GM18517 (cell line): Measurements from ENCODE around the gene ADAM23.

ENCODE experiments used
- ATAC-seq: cut with Tn5 transposase; IDR thresholded peaks from one replicate; pipeline ENCODE4 v1.9.1; 2021; ENCODE audit warnings: mild to moderate bottlenecking, moderate library complexity; ENCODE audit not compliant: unreplicated experiment

The ADAM23 gene

GRCh38 chr2:206488053-206488452 lies 44.7 kb downstream of the ADAM23 start:
- no peak for ATAC-seq

GRCh38 chr2:206488623-206489022 lies 45.3 kb downstream of the ADAM23 start:
- no peak for ATAC-seq

DNA sequence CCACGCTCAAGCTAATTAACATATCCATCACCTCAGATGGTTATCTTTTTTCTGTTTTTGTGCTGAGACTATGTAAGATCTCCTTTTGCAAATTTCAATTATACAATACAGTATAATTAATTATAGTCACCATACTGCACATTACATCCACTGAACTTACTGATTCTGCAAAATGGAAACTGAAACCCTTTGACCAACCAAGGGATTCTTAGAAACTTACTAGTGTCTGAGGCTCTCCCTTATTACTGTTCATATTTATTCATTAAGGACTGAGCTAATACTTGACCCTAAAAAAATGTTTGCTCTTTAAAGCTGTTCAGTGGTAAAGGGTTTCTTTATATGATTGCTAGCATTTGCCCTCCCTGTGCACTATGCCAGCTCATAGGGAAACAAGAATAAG lies 50.7 kb downstream of the ADAM23 start:
- no peak for ATAC-seq

DNA sequence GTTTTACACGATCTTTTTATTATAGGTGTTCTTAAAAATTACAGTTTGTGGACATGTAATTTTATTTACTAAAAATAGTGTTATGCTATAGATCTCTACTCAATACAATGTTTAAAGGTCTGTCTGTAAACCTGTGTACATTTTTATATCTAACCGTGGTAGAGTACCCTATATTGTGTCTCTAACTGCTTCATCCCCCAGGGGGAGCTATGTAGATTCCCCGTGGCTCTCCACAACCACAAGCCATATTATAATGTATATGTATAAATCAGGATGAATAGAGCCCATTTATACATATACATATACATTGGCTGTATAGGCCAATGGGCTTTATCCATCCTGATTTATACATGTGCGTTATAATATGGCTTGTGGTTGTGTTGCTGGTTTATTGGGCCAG lies 59.4 kb downstream of the ADAM23 start:
- ATAC-seq: no peak

DNA sequence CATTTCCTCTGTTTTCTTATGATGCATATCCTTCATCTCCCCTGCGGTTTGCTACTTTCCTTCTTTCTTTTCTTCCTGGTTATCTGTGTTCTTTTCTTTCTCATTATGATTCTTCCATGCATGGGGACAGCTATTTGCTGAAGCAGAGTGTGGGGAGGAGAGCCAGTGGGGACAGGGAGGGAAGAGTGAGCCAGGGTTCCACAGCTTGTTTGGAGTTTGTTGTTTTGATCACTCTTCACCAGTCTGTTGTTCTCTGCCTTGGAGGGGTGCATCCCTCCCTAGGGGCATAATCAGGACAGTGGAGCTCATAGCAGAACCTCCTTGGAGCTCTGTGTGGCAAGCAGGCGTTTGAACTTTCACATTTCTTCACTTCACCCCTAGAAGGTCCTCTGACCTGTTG lies 68.0 kb downstream of the ADAM23 start:
- no peak for ATAC-seq

- ATAC-seq: no peak
These were observed 69.7 kb downstream of the ADAM23 start for GRCh38 chr2:206512999-206513398.

- no peak for ATAC-seq
These were observed 72.2 kb downstream of the ADAM23 start for GRCh38 chr2:206515580-206515979.

DNA sequence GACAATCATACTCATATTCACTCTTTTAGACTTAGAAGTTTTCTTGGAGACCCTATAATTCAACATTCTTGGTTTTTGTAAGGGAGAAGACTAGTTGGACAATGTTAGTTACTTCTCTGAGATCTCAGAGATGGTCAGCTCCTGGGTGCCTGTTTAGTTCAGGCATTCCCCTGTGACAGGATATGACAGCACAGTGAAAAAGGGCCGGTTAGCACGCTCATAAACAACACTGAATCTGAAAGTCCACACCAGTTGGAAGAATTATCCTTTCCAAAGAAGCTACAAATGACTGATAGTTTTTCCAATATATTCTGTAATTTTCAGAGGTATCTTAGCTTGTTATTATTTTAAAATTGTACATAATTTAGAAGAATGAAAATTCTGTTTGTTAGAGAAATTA lies 75.7 kb downstream of the ADAM23 start:
- no peak for ATAC-seq

GRCh38 chr2:206520450-206520849 lies 77.1 kb downstream of the ADAM23 start:
- ATAC-seq: no peak

- ATAC-seq: no peak
These were observed 77.8 kb downstream of the ADAM23 start for GRCh38 chr2:206521115-206521514.

- ATAC-seq: no peak
These were observed 78.3 kb downstream of the ADAM23 start for GRCh38 chr2:206521612-206522011.

GRCh38 chr2:206526416-206526815 lies 83.1 kb downstream of the ADAM23 start:
- no peak for ATAC-seq

GRCh38 chr2:206527153-206527552 lies 83.8 kb downstream of the ADAM23 start:
- ATAC-seq: no peak

DNA sequence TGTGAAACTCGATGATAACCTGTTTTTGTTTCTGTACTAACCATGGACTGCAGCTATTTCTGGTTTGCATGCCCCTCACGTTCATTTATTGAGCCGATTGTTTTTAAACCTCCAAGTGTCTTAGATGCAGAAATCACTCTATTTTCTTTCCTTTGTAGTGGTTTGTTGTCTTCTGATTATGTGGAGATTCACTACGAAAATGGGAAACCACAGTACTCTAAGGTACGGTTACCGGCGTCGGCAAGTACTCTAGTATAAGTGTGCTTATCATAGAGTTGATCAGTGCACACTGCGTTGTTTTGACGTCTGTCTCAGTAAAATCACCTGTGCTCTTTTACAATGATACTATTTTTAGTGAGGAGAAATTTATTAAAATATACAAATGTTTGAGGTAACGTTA lies 87.4 kb downstream of the ADAM23 start:
- ATAC-seq: no peak

DNA sequence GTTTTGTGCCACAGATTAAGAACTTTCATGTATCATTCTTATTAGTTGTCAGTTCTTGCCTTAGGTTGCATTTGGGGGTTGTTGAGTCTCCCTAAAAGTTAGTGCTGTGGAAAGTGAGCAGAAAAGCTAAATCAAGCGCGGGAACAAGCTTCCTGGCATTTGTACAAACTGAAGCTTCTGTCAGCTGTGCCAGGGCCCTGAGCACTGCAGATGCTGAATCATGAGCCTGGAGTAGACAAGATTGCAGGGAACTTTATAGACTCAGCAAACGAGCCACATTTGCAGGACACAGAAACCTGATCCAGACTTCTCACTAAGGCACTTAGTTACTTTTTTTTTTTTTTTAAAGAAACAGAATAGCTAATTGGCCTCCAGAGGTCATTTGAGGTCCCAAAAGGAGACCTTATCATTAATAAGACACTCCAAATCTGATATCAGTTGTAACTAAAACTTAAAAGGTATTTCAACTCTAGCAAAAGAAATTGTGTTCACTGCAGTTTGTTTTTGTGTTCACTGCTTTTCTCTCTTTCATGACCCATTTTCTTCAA lies 88.7 kb downstream of the ADAM23 start:
- ATAC-seq: no peak

DNA sequence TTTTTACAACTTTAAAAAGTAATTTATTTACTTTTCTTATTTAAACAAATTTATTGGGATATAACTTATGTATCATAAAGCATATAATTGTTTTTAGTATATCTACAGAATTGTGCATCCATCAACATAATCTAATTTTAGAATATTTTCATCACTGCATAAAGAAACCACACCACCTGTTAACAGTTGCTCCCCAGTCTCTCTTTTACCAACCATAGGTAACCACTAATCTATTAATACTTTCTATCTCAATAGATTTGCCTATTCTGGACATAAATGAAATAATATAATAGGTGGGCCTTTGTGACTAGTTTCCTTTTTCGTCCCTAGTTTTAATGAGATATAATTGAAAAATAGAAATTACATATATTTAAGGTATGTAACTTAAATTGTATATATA lies 90.6 kb downstream of the ADAM23 start:
- ATAC-seq: no peak

- ATAC-seq: peak; percentile 52
These were observed 92.1 kb downstream of the ADAM23 start for GRCh38 chr2:206535260-206535986.

GRCh38 chr2:206540757-206541156 lies 97.4 kb downstream of the ADAM23 start:
- no peak for ATAC-seq

DNA sequence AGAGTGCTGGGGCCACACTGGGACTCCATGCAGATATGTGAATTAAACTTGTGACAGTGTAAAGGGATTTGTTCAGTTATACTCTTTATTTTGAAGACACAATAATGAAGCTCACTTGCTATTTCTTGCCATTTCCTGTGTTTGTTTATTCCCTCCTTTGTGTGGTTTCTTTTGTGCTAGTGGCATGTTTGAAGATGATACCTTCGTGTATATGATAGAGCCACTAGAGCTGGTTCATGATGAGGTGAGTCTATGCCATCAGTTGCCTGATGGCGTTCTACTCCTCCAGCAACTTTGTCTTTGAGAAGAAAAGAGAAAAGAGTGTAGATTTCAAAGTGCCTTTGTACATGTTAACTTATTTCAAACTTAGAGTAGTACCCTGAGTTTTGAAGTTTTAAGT lies 99.7 kb downstream of the ADAM23 start:
- no peak for ATAC-seq

GRCh38 chr2:206548383-206548782 lies 105.1 kb downstream of the ADAM23 start:
- ATAC-seq: no peak

DNA sequence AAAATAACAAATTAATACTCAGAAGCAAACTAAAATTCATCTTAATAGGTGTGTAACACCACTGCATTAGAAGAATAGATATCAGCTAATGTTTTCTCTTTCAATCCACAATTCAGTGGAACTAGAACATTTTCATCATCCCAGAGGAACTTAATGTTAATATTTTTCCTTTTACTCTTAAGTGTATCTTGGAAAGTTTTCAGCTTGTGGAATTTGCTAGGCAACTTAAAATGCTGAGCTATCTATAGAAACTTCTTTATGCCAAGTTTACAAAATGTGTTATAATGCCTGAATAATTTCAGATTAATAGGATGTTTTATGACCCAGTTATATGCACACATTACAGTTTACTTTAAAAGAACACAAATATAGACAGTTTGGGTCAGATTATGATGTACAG lies 112.4 kb downstream of the ADAM23 start:
- no peak for ATAC-seq

- peak; percentile 72 for ATAC-seq
These were observed 113.1 kb downstream of the ADAM23 start for GRCh38 chr2:206556357-206556949.

DNA sequence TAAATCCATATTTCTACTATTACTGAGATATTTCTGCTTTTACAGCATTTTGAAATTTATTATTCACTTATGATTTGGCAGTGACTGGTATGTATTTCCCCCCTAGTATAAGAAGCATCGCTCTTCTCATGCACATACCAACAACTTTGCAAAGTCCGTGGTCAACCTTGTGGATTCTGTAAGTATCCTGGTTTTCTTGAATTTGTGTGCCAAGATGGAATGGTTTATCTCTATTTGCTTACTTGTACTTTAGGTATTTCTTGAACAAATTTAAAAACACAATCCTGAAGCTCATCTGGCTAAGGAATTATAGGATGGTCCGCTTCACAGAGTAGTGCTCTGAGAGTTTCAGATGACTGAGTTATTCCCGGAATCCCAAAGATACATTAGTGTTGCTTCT lies 114.0 kb downstream of the ADAM23 start:
- no peak for ATAC-seq
